ENCODE data around the gene POFUT2. TPM values are rescaled to one million over a fixed set of nuclear protein-coding genes. Genes with fewer than 3 reads are reported as not detected.

The POFUT2 gene
- total RNA-seq, 2 experiments from 2014 or later, result 56.6 to 57.2 TPM

DNA sequence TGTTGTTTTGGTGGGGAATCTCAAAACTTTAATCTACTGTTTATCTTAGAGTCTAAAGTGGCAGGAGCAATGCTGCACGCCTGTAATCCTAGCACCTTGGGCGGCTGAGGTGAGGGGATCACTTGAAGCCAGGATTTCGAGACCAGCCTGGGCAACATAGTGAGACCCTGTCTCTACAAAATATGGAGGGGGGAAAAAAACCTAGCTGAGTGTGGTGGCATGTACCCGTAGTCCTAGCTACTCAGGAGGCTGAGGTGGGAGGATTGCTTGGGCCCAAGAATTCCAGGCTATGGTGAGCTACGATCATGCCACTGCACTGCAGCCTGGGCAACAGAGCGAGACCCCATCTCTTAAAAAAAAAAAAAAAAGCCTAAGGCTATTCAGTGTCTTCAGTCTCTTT, 38.1 kb downstream of the POFUT2 start:
- peaks cover 3% of the 10 kb centered on the region for H3K4me1 ChIP-seq (ENCODE audit: insufficient read depth, low read length)
- H3K27ac Mint-ChIP-seq, result no peak overlapping the region
- H3K27ac ChIP-seq (ENCODE audit: low read depth in 1 of 2, low read length in 2 of 2), result no peak overlapping the region
- H3K9me3 Mint-ChIP-seq, result no peaks in the 10 kb centered on the region
- H3K4me3 Mint-ChIP-seq, result no peak overlapping the region
- peaks cover 5% of the 10 kb centered on the region for H3K27me3 Mint-ChIP-seq
- TF ChIP-seq, protein P1, sequence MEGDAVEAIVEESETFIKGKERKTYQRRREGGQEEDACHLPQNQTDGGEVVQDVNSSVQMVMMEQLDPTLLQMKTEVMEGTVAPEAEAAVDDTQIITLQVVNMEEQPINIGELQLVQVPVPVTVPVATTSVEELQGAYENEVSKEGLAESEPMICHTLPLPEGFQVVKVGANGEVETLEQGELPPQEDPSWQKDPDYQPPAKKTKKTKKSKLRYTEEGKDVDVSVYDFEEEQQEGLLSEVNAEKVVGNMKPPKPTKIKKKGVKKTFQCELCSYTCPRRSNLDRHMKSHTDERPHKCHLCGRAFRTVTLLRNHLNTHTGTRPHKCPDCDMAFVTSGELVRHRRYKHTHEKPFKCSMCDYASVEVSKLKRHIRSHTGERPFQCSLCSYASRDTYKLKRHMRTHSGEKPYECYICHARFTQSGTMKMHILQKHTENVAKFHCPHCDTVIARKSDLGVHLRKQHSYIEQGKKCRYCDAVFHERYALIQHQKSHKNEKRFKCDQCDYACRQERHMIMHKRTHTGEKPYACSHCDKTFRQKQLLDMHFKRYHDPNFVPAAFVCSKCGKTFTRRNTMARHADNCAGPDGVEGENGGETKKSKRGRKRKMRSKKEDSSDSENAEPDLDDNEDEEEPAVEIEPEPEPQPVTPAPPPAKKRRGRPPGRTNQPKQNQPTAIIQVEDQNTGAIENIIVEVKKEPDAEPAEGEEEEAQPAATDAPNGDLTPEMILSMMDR (IDR thresholded peaks at IDR 0.05), result no peak
- ATAC-seq (ENCODE audit: poor library complexity), result no peak
- ChIA-PET CTCF (no interaction called here), POLR2A (no interaction called here)
- intact Hi-C loops (cut with DNase I, micrococcal nuclease), result no loop called here
- DNase-seq, result no peak
- H3K4me1 Mint-ChIP-seq (ENCODE audit: low read depth), result no peaks in the 10 kb centered on the region
- H3K36me3 ChIP-seq (ENCODE audit: insufficient read depth, low read length), result no peaks in the 10 kb centered on the region
- H3K27me3 ChIP-seq (ENCODE audit: control insufficient read depth in 1 of 2, insufficient read depth in 2 of 2, low read length in 2 of 2), result peaks cover 0 to 5% of the 10 kb centered on the region in 2 experiments
- no peak overlapping the region for H3K4me3 ChIP-seq (ENCODE audit: low read length)
- H3K36me3 Mint-ChIP-seq (ENCODE audit: low read depth), result no peaks in the 10 kb centered on the region
- H3K9me3 ChIP-seq (ENCODE audit: control insufficient read depth in 1 of 2, insufficient read depth in 1 of 2, low read length in 2 of 2), result peaks cover 0 to 4% of the 10 kb centered on the region in 2 experiments

DNA sequence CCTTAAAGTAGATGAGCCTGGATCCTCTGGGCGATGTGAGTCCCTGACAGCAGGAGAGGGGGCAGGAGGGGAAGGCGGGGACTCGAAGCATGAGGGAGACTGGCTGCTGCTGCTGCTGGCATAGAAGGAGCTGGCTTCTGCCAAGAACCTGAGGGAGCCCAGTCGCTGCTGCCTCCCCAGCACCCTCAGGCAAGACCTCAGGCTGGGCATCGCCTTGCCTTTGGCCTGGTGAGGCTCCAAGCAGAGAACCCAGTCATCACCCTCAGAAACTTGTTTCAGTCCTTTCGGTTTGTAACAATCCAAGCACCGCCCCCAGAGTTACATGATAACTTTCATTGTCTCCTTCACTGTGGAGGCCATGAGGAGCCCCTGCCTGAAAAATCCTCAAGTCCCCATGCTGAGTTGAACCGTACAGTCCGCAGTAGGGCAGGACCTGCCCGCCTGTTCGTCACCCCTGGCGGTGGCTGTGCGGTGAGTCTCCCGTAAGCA, 38.8 kb downstream of the POFUT2 start:
- Mint-ChIP-seq H3K4me3 (no peak overlapping the region), H3K27ac (no peak overlapping the region), H3K27me3 (no peaks in the 10 kb centered on the region), H3K4me1 (ENCODE audit: low read depth) (no peaks in the 10 kb centered on the region), H3K36me3 (ENCODE audit: low read depth) (no peaks in the 10 kb centered on the region), H3K9me3 (no peaks in the 10 kb centered on the region)
- intact Hi-C loops (cut with DNase I, micrococcal nuclease), result no loop called here
- H3K27me3 ChIP-seq (ENCODE audit: control insufficient read depth in 1 of 2, insufficient read depth in 2 of 2, low read length in 2 of 2), result no peaks in the 10 kb centered on the region
- no peak overlapping the region for H3K27ac ChIP-seq (ENCODE audit: low read depth in 1 of 2, low read length in 2 of 2)
- H3K9me3 ChIP-seq (ENCODE audit: control insufficient read depth in 1 of 2, insufficient read depth in 1 of 2, low read length in 2 of 2), result peaks cover 3 to 5% of the 10 kb centered on the region in 2 experiments
- ATAC-seq (ENCODE audit: poor library complexity) (no peak), DNase-seq (no peak)
- CTCF ChIA-PET, result no interaction called here
- H3K36me3 ChIP-seq (ENCODE audit: insufficient read depth, low read length), result no peaks in the 10 kb centered on the region
- no peaks in the 10 kb centered on the region for H3K4me1 ChIP-seq (ENCODE audit: insufficient read depth, low read length)
- no peak overlapping the region for H3K4me3 ChIP-seq (ENCODE audit: low read length)
- POLR2A ChIA-PET, result no interaction called here
- TF ChIP-seq, protein P1 (IDR thresholded peaks at IDR 0.05), result no peak

- ChIA-PET POLR2A (no interaction called here), CTCF (no interaction called here)
- Histone ChIP-seq H3K4me3 (ENCODE audit: low read length) (no peak overlapping the region), H3K27me3 (ENCODE audit: control insufficient read depth in 1 of 2, insufficient read depth in 2 of 2, low read length in 2 of 2) (no peaks in the 10 kb centered on the region), H3K4me1 (ENCODE audit: insufficient read depth, low read length) (no peaks in the 10 kb centered on the region), H3K36me3 (ENCODE audit: insufficient read depth, low read length) (no peaks in the 10 kb centered on the region), H3K9me3 (ENCODE audit: control insufficient read depth in 1 of 2, insufficient read depth in 1 of 2, low read length in 2 of 2) (peaks cover 5 to 8% of the 10 kb centered on the region in 2 experiments), H3K27ac (ENCODE audit: low read depth in 1 of 2, low read length in 2 of 2) (no peak overlapping the region)
- ATAC-seq (ENCODE audit: poor library complexity) (no peak), DNase-seq (no peak)
- Mint-ChIP-seq H3K36me3 (ENCODE audit: low read depth) (no peaks in the 10 kb centered on the region), H3K27me3 (no peaks in the 10 kb centered on the region), H3K4me3 (no peak overlapping the region), H3K27ac (no peak overlapping the region), H3K4me1 (ENCODE audit: low read depth) (no peaks in the 10 kb centered on the region), H3K9me3 (no peaks in the 10 kb centered on the region)
- TF ChIP-seq, protein P1 (IDR thresholded peaks at IDR 0.05), result no peak
- intact Hi-C loops (cut with DNase I, micrococcal nuclease), result no loop called here
Measured at GRCh38 chr21:45248301-45248892, 39.3 kb downstream of the POFUT2 start.
